H1 (cell line): ENCODE data around the gene PTPN1. TPM values are rescaled to one million over a fixed set of nuclear protein-coding genes. Genes with fewer than 3 reads are reported as not detected.

Source experiments
- CHD7 ChIP-seq: fragments of 300-600 bp; sonication (generic); IDR thresholded peaks from 2 replicates; pipeline ENCODE4 v1.7.1; 2012; ENCODE audit warnings: low read length, moderate library complexity, mild to moderate bottlenecking, inconsistent platforms; ENCODE audit not compliant: insufficient replicate concordance
- NRF1 ChIP-seq: IDR thresholded peaks from 2 replicates; pipeline ENCODE4 v1.6.1; 2011; ENCODE audit warnings: mild to moderate bottlenecking, low read depth, low read length, improper control_type of control experiment
- TAF7 ChIP-seq: optimal IDR thresholded peaks from 2 replicates; pipeline ENCODE3; 2011; ENCODE audit warnings: low read depth, mild to moderate bottlenecking, inconsistent platforms, low read length, moderate library complexity, borderline replicate concordance
- ZNF274 ChIP-seq: IDR thresholded peaks from 2 replicates; pipeline ENCODE4 v1.7.0; 2012; ENCODE audit warnings: low read length, borderline replicate concordance; ENCODE audit errors: extremely low read depth
- polyA plus RNA-seq, 7 experiments: library from polyadenylated mRNA; depleted of rRNA in 3 of 7; stranded (reverse) in 5 of 7; unstranded in 2 of 7; fragments of >200 nt in 5 of 7; fragments of 200-250 nt in 2 of 7; gene quantifications; 1 replicate in 5 of 7; 2 replicates in 1 of 7; 4 replicates in 1 of 7; pipeline versions ENCODE4 v1.2.1 to v1.2.3, GENCODE V29; 2011 to 2013; ENCODE audit warnings: missing spikeins in 2 of 7, mixed read lengths in 2 of 7
- total RNA-seq: library from RNA; stranded (reverse); fragmentation: NEBNext Ultra II Directional; extraction: Animal tissue kit (Norgen Biotek cat#: 25700); gene quantifications from 2 replicates; pipeline ENCODE4 v1.2.1, GENCODE V29; 2021

The PTPN1 gene
- total and polyA plus RNA-seq, 2 of the 8 experiments (the other 6 are each of a cell fraction or from before 2014, with no cell fraction given) = 18.6 to 32.1 TPM

DNA sequence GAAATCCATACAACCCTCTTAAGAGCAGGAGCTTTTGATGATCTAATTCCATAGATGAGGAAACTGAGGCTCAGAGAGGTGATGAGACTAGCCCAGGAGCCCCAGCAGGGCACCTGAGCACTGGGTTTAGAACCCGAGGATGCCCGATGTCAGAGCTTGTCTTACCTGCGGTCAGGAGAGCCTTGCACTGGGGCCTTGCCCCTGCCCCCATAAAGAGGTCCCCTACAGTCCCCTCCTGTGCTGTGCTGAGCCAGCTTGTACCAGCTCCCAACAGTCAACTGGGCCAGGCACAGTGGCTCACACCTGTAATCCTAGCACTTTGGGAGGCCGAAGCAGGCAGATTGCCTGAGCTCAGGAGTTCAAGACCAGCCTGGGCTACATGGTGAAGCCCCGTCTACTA is 122.5 kb downstream of the PTPN1 start (continued):
- TF ChIP-seq CHD7 (no peak), TAF7 (no peak), NRF1 (no peak), ZNF274 (no peak)
